Stimulated activated CD8-positive, alpha-beta memory T cell treated with anti-CD3 and anti-CD28 coated beads, Interleukin-15, amount 100 ng/mL, for 1 hour (primary cell): ENCODE results near the gene RELCH.

ENCODE experiments used
- DNase-seq: peaks from one replicate; pipeline ENCODE4 v3.0.0-alpha.2; 2020; ENCODE audit warnings: low read depth

The RELCH gene

GRCh38 chr18:62262061-62262460 lies 75.0 kb downstream of the RELCH start:
- no peak for DNase-seq

DNA sequence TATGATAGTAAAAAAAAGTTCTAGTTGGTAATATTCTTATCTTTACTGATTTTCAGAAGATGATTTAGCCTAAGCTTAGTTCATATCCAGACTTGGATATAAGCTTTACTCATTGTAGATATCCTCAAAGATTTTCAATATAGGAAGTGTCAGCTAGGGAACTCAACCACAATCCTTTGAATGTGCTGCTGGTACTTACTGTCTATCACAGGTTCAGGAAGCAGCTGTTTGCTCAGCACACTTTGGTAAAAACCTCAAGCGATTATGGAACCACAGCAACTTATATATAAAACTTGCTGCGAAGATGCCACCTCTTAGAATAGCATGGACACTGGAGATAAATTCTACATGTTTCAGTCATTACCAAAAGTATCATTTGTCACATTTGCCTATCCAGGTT lies 77.9 kb downstream of the RELCH start:
- no peak for DNase-seq

DNA sequence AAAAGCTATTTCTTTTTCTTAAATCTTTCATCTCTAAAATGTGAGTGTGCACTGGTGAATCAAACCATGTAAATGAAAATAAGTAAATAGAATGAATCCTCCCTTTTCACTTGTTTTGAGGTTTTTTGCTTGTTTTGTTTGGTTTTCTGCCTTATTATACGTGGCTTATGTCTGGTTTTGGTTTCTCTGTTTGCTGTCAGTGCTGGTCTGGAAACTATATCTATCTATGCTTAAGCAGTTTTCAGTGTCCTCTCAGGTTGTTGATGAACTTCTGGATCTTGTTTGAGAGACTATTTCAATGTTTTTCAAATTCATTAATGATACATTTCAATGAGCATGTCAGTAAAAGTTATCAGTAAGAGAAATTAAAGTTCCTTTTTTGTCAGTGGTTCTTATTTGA lies 90.0 kb downstream of the RELCH start:
- no peak for DNase-seq

- no peak for DNase-seq
These were observed 92.5 kb downstream of the RELCH start for GRCh38 chr18:62279561-62279960.

DNA sequence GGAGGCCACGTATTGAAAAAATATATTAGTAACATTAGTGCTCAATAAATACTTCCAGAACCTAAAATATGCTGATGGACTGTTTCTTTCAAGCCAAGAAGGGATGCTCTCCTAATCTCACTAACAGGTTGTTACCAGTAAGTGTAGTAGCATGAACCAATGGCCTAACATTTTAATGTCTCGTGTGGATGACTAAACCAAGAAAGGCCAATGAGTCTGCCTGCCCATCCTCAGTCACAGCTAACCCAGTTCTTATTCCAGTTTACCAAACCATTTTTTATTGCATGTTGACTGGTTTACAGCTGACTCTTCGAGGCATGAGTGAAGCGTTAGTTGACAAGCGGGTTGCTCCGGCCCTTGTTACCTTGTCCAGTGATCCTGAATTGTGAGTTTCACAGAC lies 93.0 kb downstream of the RELCH start:
- no peak for DNase-seq

DNA sequence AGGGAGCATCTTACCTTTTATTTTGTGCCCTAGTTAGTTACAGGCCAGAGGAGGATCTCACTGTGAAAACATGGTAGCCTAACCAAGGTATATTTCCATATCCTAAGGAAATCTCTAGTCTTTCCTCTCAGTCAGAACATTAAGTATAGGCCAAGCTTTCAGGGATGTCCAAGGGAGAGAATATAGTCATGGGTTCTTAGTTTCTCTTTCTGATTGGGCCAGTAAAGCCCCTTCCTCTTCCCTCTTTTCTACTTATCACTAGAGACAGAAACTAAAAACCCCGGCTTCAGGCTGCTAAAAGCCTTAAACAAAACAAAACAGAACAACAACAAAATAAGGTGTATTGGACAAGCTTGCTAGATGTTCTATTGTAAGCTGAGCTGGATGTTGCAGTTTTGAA lies 93.7 kb downstream of the RELCH start:
- no peak for DNase-seq

DNA sequence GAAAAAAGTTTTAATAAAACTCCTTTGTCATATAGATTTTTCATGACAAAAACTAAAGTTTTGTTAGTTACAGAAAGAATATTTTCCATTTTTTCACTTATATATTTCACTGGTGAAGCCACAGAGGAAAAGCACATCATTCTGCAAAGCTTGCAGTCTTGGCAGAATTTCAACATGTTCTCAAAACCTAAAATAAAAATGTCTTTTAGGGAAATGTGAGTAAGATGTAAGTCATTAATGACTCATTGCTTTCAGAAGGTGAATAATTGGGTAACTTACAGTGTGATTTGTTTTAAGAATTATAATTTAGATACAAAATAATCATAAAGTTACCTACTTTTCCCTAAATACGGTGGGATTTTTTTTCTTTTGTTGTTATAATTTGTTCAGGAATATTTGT lies 94.6 kb downstream of the RELCH start:
- DNase-seq, result no peak

DNA sequence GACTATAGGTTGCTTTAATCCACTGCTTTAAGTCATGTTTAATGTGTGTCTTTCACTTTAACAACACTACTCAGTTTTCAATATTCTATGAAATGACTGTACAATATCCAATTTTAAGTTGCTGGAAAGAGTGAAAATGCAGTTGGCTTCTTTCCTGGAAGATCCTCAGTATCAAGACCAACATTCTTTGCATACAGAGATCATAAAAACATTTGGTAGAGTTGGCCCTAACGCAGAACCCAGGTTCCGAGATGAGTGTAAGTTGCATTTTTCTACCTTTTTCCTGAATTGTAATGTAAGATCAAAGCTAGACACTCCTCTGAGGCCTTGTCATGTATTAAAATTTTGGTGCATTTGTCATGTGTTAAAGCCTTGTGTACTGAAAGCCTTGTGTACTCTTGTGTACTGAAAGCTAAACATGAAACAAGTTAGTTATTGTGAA lies 95.2 kb downstream of the RELCH start:
- no peak for DNase-seq

- DNase-seq, result no peak
These were observed 97.6 kb downstream of the RELCH start for GRCh38 chr18:62284637-62285036.

DNA sequence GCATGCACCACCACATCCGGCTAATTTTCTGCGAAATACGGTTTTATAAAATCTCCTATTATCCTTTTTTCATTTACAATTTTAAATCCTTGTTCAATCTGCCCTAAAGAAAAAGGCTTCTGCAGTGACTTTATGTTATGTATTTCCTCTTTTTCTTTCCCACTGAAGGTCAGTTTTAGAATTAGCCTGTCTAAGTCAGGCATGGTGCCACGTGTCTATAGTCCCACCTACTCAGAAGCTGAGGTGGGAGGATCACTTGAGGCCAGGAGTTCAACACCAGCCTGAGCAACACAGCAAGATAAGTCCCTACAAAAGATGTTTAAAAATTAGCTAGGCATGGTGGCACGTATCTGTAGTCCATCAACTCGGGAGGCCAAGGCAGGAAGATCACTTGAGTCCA lies 98.2 kb downstream of the RELCH start:
- no peak for DNase-seq

DNA sequence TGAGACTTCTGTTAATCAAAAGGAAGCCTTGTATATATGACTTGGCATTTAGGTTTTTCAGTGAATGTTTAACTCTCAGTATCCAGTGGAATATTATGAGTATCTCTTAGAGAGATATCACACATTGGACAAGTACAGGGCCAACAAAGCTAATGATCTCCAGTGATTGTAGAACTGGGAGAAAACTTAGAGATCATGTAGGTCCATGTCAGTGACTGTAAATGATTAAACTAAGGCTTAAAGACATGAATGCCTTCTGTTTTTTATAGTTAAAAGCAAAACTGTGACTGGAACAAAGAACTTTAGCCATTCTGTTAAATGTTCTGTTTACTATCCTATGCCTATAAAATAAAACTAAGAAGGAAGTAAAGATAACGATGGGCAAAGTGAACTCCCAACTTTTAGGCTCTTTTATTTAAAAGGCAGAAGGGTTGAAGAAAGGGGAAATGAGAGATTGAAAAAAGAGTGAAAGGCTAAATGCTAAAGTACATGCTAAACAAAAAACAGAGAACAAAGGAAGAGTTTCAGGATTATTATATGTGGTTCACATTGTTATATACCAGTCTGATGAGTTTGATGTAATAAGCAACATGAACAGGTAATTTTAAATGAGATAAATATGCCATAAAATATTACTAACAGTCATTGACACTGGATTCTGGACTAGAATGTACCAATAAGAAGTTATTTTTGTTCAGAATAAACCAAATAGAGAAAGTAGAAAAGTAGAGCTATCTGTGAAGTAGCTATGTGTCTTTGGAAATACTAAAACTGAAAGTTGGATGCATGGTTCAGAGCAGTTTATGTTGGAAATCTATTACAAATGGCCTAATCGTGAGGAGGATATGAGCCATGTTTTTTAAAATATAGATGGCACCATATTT lies 101.0 kb downstream of the RELCH start:
- DNase-seq, result no peak

GRCh38 chr18:62288665-62289008 lies 101.6 kb downstream of the RELCH start:
- no peak for DNase-seq

GRCh38 chr18:62289047-62289446 lies 102.0 kb downstream of the RELCH start:
- DNase-seq, result no peak

- no peak for DNase-seq
These were observed 107.0 kb downstream of the RELCH start for GRCh38 chr18:62294073-62294472.

- no peak for DNase-seq
These were observed 113.4 kb downstream of the RELCH start for GRCh38 chr18:62300359-62300963.

DNA sequence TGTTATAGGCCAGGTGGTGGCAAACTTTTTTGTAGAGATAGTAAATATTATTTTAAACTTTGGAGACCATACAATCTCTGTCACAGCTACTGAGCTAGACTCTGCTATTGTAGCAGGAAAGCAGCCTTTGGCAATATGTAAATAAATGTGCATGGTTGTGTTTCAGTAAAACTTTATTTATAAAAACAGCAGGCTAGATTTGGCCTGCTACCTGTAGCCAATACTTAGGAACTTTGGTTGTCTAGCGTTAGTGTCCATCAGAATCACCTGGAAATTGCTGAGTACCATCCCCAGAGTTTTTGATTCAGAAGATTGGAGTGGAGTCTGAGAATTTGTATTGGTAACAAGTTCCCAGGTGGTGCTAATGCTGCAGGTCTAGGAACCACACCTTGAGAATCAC lies 114.3 kb downstream of the RELCH start:
- no peak for DNase-seq

GRCh38 chr18:62312851-62313250 lies 125.8 kb downstream of the RELCH start:
- no peak for DNase-seq

DNA sequence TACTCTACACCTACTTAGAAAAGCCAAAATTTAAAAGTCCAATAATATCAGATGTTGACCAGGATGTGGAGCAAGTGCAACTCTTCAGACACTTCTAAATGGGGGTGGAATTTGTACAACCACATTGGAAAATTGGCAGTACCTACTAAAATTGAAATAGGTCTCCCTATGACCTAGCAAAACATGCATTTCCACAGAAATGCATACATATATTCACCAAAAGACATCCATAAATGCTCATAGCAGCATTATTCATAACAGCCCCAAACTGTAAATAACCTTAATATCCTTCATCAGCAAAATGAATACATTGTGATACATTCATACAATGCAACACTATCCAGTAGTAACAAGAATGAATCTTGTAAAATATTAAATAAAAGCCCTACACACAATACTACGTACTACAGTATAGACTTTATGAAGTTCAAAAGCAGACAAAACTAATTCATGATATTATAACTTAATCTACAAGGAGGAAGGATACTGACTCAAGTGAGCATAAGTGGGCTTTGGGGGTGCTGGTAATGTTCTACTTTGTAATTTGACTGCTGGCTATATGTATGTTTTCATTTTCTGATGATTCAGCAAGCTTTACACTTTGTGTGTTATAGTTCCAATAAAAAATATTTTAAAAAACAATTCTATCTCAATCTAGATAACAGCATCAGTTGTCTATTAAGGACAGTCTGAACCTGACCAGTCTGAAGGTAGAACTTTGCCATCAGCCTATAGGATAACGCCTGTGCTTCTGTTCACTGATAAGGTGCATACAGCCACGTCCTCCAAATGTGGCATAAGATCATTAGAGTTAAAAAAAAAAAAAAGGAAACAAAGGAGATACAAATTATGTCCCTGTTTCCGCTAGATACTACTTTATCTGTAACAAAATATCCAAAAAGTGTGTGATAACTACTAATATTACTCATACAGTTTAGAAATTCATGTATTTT lies 131.4 kb downstream of the RELCH start:
- no peak for DNase-seq

GRCh38 chr18:62321201-62321600 lies 134.1 kb downstream of the RELCH start:
- DNase-seq, result no peak

DNA sequence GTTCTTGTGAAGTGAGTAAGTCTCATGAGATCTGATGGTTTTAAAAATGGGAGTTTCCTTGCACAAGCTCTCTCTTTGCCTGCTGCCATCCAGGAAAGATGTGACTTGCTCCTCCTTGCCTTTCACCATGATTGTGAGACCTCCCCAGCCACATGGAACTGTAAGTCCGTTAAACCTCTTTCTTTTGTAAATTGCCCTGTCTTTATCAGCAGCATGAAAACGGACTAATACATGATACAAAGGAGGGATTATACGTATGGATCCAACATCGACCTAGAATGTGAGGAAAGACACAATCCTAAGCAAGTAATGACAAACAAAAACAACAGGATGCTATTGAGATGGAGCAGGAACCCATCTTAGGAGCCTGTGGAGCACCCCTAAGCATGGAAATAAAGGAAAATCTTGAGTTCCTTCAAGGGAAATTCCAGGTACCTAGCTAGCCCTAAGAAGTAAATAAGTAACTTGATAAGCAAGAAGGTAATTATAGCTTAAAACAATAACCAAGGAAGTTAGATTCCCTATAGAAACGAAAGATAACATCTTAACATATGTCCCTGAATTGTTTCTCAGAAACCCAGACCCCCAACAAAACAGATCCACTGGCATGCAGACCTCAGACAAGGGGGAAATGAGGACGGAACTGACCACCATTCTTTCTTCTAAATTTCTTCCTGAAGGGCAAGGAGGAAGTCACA lies 136.6 kb downstream of the RELCH start:
- no peak for DNase-seq

DNA sequence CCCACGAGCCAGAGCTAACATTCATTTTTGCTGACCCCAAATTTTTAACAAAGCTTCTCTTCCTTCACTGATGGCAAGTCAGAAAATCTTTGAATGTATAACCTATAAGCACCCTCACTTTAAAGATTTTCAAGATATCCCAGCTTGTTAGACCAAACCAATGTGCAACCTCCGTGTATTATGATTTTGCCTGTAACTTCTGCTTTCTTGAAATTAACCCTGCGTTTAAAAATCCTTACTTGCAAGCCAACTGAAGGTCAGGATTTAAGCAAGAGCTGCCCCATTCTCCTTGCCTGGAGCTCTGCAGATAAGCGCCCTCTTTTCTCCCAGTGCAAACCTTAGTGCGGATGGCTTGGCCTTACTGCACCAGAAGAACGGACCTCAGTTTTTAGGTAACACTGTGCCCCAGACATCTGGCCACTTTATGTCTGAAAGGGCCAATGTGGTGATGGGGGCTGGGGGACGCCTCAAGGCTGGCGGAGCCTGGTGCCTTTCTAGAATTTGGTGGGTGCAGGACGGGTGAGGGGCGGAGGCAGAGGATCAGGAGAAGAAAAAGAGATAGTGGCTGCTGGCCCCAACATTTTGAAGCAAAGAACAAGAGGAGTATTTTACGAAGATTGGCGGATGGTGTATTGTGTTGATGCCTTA lies 137.2 kb downstream of the RELCH start:
- DNase-seq, result no peak
